B cell (primary cell): Measurements from ENCODE around the gene PREX1. TPM values are rescaled to one million over a fixed set of nuclear protein-coding genes. Genes with fewer than 3 reads are reported as not detected.

ENCODE experiments used
- ATAC-seq: fragments of 200-7000 bp; cut with Tn5 transposase; one replicate; pipeline ENCODE4 v1.10.0; 2021; ENCODE audit warnings: low read depth, mild to moderate bottlenecking, moderate number of reproducible peaks, moderate library complexity
- CTCF ChIA-PET: fragments of 350-600 bp; sonication (Branson Sonifier 250); formaldehyde crosslinking; loops from one replicate; lab custom pipeline; 2021; ENCODE audit warnings: antibody characterized with exemption, inconsistent platforms; lab: Charles Lee
- POLR2A ChIA-PET: fragments of 350-600 bp; sonication (Branson Sonifier 250); formaldehyde crosslinking; loops from one replicate; lab custom pipeline; 2021; ENCODE audit warnings: antibody characterized with exemption; lab: Charles Lee
- DNase-seq: peaks from one replicate; pipeline ENCODE4 v3.0.0; 2013
- H2AFZ ChIP-seq: 2 replicates; pipeline ENCODE4 v1.6.1; 2012; ENCODE audit warnings: mild to moderate bottlenecking, low read depth, low read length; ENCODE audit not compliant: insufficient read depth, poor library complexity, severe bottlenecking
- H3K27ac ChIP-seq, 2 donors: 1 replicate in 1 of 2; 2 replicates in 1 of 2; pipeline ENCODE4 v1.5.1; 2012 to 2013; ENCODE audit warnings: low read length in 2 of 2, mild to moderate bottlenecking in 2 of 2, moderate library complexity in 1 of 2
- H3K27me3 ChIP-seq, 4 experiments: fragments of 200-600 bp in 1 of 4; sonication (generic) in 1 of 4; replicated peaks in 1 of 4; 1 replicate in 2 of 4; 2 replicates in 2 of 4; pipeline versions ENCODE4 v1.6.1 to v1.7.0; 2013 to 2016; ENCODE audit warnings: low read length in 3 of 4, mild to moderate bottlenecking in 2 of 4, mixed read lengths in 1 of 4, moderate library complexity in 1 of 4; ENCODE audit not compliant: insufficient read depth in 4 of 4, control insufficient read depth in 3 of 4; ENCODE audit errors: control extremely low read depth in 1 of 4
- H3K36me3 ChIP-seq, 2 experiments: replicated peaks in 1 of 2; 1 replicate in 1 of 2; 2 replicates in 1 of 2; pipeline versions ENCODE4 v1.6.1 to v1.7.1; 2013; ENCODE audit warnings: low read length in 1 of 2; ENCODE audit not compliant: insufficient read depth in 2 of 2, control insufficient read depth in 1 of 2; ENCODE audit errors: control extremely low read depth in 1 of 2, extremely low read depth in 1 of 2
- H3K4me1 ChIP-seq, 2 donors: fragments of 200-600 bp in 1 of 2; sonication (generic) in 1 of 2; 1 replicate in 1 of 2; 2 replicates in 1 of 2; pipeline versions ENCODE4 v1.5.1 to v1.6.1; 2013 to 2017; ENCODE audit warnings: low read length in 2 of 2; ENCODE audit not compliant: control insufficient read depth in 2 of 2, insufficient read depth in 2 of 2
- H3K4me2 ChIP-seq: replicated peaks from 2 replicates; pipeline ENCODE3; 2012; ENCODE audit warnings: mild to moderate bottlenecking, low read depth, low read length; ENCODE audit not compliant: poor library complexity, severe bottlenecking
- H3K4me3 ChIP-seq, 5 experiments: fragments of 200-600 bp in 1 of 5; sonication (generic) in 1 of 5; 1 replicate in 3 of 5; 2 replicates in 2 of 5; pipeline versions ENCODE4 v1.5.1 to v1.7.0; 2011 to 2016; ENCODE audit warnings: low read length in 4 of 5, mild to moderate bottlenecking in 4 of 5, low read depth in 2 of 5, control low read depth in 1 of 5, moderate library complexity in 1 of 5; ENCODE audit not compliant: insufficient read depth in 1 of 5; ENCODE audit errors: control extremely low read depth in 1 of 5, extremely low read depth in 1 of 5
- H3K79me2 ChIP-seq: fragments of 200-600 bp; sonication (generic); one replicate; pipeline ENCODE4 v1.6.0; 2016; ENCODE audit warnings: low read length; ENCODE audit not compliant: control insufficient read depth, insufficient read depth
- H3K9ac ChIP-seq: fragments of 200-600 bp; sonication (generic); 2 replicates; pipeline ENCODE4 v1.6.1; 2017; ENCODE audit warnings: mild to moderate bottlenecking, low read length, moderate library complexity
- H3K9me3 ChIP-seq, 3 donors: one replicate each; pipeline versions ENCODE4 v1.6.1 to v1.7.1; 2013; ENCODE audit warnings: low read length in 2 of 3; ENCODE audit not compliant: control insufficient read depth in 2 of 3, insufficient read depth in 1 of 3; ENCODE audit errors: control extremely low read depth in 1 of 3
- H4K20me1 ChIP-seq: 2 replicates; pipeline ENCODE4 v1.6.0; 2012; ENCODE audit warnings: mild to moderate bottlenecking, low read length; ENCODE audit not compliant: insufficient read depth, control insufficient read depth, poor library complexity, severe bottlenecking
- H3K27ac Mint-ChIP-seq: one replicate; pipeline ENCODE4 v1.8.0; 2021; ENCODE audit warnings: mixed read lengths
- H3K27me3 Mint-ChIP-seq: one replicate; pipeline ENCODE4 v1.8.0; 2021; ENCODE audit warnings: mixed read lengths
- H3K4me1 Mint-ChIP-seq: one replicate; pipeline ENCODE4 v1.8.0; 2021; ENCODE audit warnings: mixed read lengths
- H3K4me3 Mint-ChIP-seq: one replicate; pipeline ENCODE4 v1.8.0; 2021; ENCODE audit warnings: mixed read lengths
- H3K9me3 Mint-ChIP-seq: one replicate; pipeline ENCODE4 v1.8.0; 2022; ENCODE audit warnings: mixed read lengths; ENCODE audit not compliant: insufficient read depth
- EZH2 ChIP-seq: IDR thresholded peaks from 2 replicates; pipeline ENCODE4 v1.6.1; 2012; ENCODE audit warnings: borderline replicate concordance, low read depth, mild to moderate bottlenecking, moderate library complexity, low read length; ENCODE audit not compliant: insufficient read depth, poor library complexity, severe bottlenecking
- WGBS: methylation state at CpG from one replicate; pipeline ENCODE4 v1.1.5; 2013; ENCODE audit warnings: missing lambda C conversion rate; ENCODE audit not compliant: insufficient coverage; 5-methylcytosine and 5-hydroxymethylcytosine counted together
- intact Hi-C: fragments of 100-400 bp; cut with micrococcal nuclease; formaldehyde crosslinking; loops from one replicate; pipeline ENCODE4 v1.10.0; 2022
- polyA plus RNA-seq: library from polyadenylated mRNA; depleted of rRNA; stranded (reverse); fragments of >200 nt; gene quantifications from 2 replicates; pipeline ENCODE4 v1.2.3, GENCODE V29; 2012
- total RNA-seq, 2 donors: library from RNA; stranded (reverse); fragments of 120-200 nt in 1 of 2; gene quantifications; 1 replicate in 1 of 2; 2 replicates in 1 of 2; pipeline versions ENCODE4 v1.2.3 to v1.2.4, GENCODE V29; 2013 to 2022
- TF ChIP-seq, protein P1 (sequence below): fragments of 200-600 bp; IDR thresholded peaks from one replicate; pipeline ENCODE4 v1.8.0; 2022; ENCODE audit warnings: antibody characterized with exemption, mild to moderate bottlenecking

Gene PREX1
- total and polyA plus RNA-seq, 2 donors (not counting 1 experiment from before 2014, with no cell fraction given), result 79.1 to 99.4 TPM

GRCh38 chr20:48642105-48642880 lies 185.5 kb downstream of the PREX1 start:
- Histone ChIP-seq H2AFZ (no peak overlapping the region), H3K9me3 (no peaks in the 10 kb centered on the region), H3K27ac (no peak overlapping the region), H4K20me1 (peaks cover 8% of the 10 kb centered on the region), H3K27me3 (no peaks in the 10 kb centered on the region), H3K4me1 (no peaks in the 10 kb centered on the region), H3K79me2 (no peaks in the 10 kb centered on the region), H3K4me3 (no peak overlapping the region), H3K4me2 (no peak overlapping the region), H3K9ac (no peak overlapping the region), H3K36me3 (peaks cover 0 to 90% of the 10 kb centered on the region in 2 experiments)
- no peaks in the 10 kb centered on the region for H3K9me3 Mint-ChIP-seq
- no peak overlapping the region for H3K27ac Mint-ChIP-seq
- WGBS, result 99% methylated on average over 10 of the region's 11 CpGs
- DNase-seq (no peak), ATAC-seq (no peak)
- intact Hi-C loops, result no loop called here
- no peak overlapping the region for H3K4me3 Mint-ChIP-seq
- CTCF ChIA-PET, result interaction anchor here (1.1 to 1.2 kb wide), 2 partner anchors 22 to 263 kb away, joined by 4 read pairs; no protein-coding TSS in a partner anchor
- H3K27me3 Mint-ChIP-seq, result no peaks in the 10 kb centered on the region
- TF ChIP-seq, protein P1, sequence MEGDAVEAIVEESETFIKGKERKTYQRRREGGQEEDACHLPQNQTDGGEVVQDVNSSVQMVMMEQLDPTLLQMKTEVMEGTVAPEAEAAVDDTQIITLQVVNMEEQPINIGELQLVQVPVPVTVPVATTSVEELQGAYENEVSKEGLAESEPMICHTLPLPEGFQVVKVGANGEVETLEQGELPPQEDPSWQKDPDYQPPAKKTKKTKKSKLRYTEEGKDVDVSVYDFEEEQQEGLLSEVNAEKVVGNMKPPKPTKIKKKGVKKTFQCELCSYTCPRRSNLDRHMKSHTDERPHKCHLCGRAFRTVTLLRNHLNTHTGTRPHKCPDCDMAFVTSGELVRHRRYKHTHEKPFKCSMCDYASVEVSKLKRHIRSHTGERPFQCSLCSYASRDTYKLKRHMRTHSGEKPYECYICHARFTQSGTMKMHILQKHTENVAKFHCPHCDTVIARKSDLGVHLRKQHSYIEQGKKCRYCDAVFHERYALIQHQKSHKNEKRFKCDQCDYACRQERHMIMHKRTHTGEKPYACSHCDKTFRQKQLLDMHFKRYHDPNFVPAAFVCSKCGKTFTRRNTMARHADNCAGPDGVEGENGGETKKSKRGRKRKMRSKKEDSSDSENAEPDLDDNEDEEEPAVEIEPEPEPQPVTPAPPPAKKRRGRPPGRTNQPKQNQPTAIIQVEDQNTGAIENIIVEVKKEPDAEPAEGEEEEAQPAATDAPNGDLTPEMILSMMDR, result no peak
- no peak for TF ChIP-seq EZH2
- POLR2A ChIA-PET, result no interaction called here
- H3K4me1 Mint-ChIP-seq, result no peaks in the 10 kb centered on the region

DNA sequence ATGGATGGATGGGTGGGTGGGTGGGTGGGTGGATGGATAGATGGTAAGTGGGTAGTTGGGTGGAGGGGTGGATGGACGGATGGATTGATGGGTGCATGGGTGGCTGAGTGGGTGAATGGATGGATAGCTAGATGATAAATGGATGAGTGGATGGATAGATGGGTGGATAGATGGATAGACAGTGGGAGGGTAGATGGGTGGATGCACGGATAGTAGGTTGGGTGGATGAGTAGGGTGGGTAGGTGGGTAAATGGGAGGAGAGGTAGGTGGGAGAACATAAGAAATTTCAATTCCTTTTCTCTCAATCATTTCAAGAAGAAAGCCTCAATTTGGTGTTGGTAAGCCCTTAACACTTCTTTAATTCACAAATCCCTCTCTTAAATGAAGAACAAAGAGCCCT lies 186.9 kb downstream of the PREX1 start:
- H3K4me1 ChIP-seq, result no peaks in the 10 kb centered on the region
- POLR2A ChIA-PET, result no interaction called here
- H3K4me2 ChIP-seq, result no peak overlapping the region
- H3K27me3 Mint-ChIP-seq, result no peaks in the 10 kb centered on the region
- intact Hi-C loops, result no loop called here
- no peak overlapping the region for H2AFZ ChIP-seq
- no peaks in the 10 kb centered on the region for H3K9me3 ChIP-seq
- H3K36me3 ChIP-seq, result peaks cover 0 to 92% of the 10 kb centered on the region in 2 experiments
- ATAC-seq (no peak), DNase-seq (no peak)
- CTCF ChIA-PET, result no interaction called here
- H3K4me3 ChIP-seq, result no peak overlapping the region
- H3K9ac ChIP-seq, result no peak overlapping the region
- no peaks in the 10 kb centered on the region for H3K79me2 ChIP-seq
- H3K27ac ChIP-seq, result no peak overlapping the region
- no peaks in the 10 kb centered on the region for H3K9me3 Mint-ChIP-seq
- H3K4me3 Mint-ChIP-seq, result no peak overlapping the region
- H3K4me1 Mint-ChIP-seq, result no peaks in the 10 kb centered on the region
- no peaks in the 10 kb centered on the region for H3K27me3 ChIP-seq
- WGBS, result 100% methylated on average over 1 of the region's 2 CpGs
- no peak overlapping the region for H3K27ac Mint-ChIP-seq
- TF ChIP-seq EZH2, result no peak
- TF ChIP-seq, protein P1, result no peak
- peaks cover 11% of the 10 kb centered on the region for H4K20me1 ChIP-seq
